ENCODE results near the gene PPP1R9B. TPM values are rescaled to one million over a fixed set of nuclear protein-coding genes. Genes with fewer than 3 reads are reported as not detected.

Gene PPP1R9B
- total and polyA plus RNA-seq, 2 of the 8 experiments (the other 6 are each of a cell fraction or from before 2014, with no cell fraction given): 5.2 to 13.1 TPM

DNA sequence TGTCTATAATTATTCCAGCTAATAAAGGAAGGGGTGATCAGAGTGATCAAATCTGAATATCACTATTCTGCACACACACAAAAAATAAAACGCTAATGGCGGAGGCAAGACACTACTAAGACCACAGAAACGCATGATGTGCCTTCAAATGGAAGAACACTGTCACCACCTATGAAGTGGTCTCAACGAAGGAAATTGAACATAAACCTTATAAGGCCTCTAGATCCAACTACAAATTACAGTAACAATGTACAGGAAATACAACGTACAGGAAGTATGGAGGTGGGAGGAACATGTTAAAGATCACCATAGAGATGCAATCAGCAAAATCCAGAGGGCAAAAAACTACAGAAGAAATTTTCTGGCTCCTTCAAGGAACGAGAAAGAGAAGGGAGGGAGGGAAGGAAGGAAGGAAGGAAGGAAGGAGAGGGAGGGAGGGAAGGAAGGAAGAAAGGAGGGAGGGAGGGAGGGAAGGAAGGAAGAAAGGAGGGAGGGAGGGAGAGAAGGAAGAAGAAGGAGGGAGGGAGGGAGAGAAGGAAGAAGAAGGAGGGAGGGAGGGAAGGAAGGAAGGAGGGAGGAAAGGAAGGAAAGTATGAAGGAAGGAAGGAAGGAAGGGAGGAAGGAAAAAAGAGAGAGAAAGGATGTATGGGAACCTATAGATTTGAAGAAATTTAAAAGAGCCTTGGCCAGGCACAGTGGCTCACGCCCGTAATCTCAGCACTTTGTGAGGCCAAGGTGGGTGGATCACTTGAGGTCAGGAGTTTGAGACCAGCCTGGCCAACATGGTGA is 12.2 kb upstream of the PPP1R9B start:
- Histone ChIP-seq H2BK5ac (ENCODE audit: low read depth, low read length) (no peak overlapping the region), H3K27me3 (replicated peaks in 1 of 4; ENCODE audit: control insufficient read depth in 3 of 4, extremely low read depth in 1 of 4, insufficient read depth in 3 of 4, low read length in 3 of 4) (peaks cover 0 to 6% (median 0%) of the 10 kb centered on the region in 4 experiments; a peak in 2 of 7 replicates), H4K8ac (ENCODE audit: extremely low read depth, insufficient read depth, low read length) (no peak overlapping the region), H2AK5ac (ENCODE audit: low read depth, low read length) (no peak overlapping the region), H3K9ac (replicated peaks in 1 of 4; ENCODE audit: extremely low read depth in 1 of 4, low read depth in 3 of 4, low read length in 3 of 4) (no peak overlapping the region), H3K4ac (replicated peaks; ENCODE audit: insufficient read length, low read depth, low read length) (no peak overlapping the region), H2AFZ (ENCODE audit: low read length) (no peak overlapping the region), H4K5ac (ENCODE audit: insufficient read length, low read depth, low read length) (no peak overlapping the region), H3K9me3 (ENCODE audit: insufficient read depth in 2 of 2, low read depth in 1 of 2, low read length in 1 of 2) (no peaks in the 10 kb centered on the region), H3K23me2 (ENCODE audit: low read depth, low read length) (peaks cover 12% of the 10 kb centered on the region), H3K56ac (replicated peaks; ENCODE audit: insufficient read length, low read depth, low read length) (no peak overlapping the region), H3K4me1 (replicated peaks in 1 of 4; ENCODE audit: control insufficient read depth in 3 of 4, insufficient read depth in 4 of 4, low read length in 3 of 4) (peaks cover 0 to 12% (median 6%) of the 10 kb centered on the region in 4 experiments; a peak in 3 of 7 replicates), H3K4me2 (ENCODE audit: insufficient read depth in 1 of 2, low read depth in 2 of 2, low read length in 2 of 2) (peak overlapping the region in 1 of 2 experiments; percentile 35; a peak in 1 of 4 replicates), H4K20me1 (replicated peaks in 1 of 2; ENCODE audit: control insufficient read depth in 1 of 2, insufficient read depth in 2 of 2, low read length in 2 of 2) (no peaks in the 10 kb centered on the region), H2BK20ac (ENCODE audit: low read length) (no peak overlapping the region), H3K14ac (ENCODE audit: insufficient read length) (no peak overlapping the region), H3K79me2 (ENCODE audit: control insufficient read depth in 1 of 2, insufficient read depth in 2 of 2, low read length in 2 of 2) (no peaks in the 10 kb centered on the region), H3K18ac (ENCODE audit: extremely low read depth, low read length) (no peak overlapping the region), H3K79me1 (ENCODE audit: low read depth, low read length) (no peaks in the 10 kb centered on the region), H2BK15ac (ENCODE audit: low read length) (no peak overlapping the region), H3K4me3 (ENCODE audit: extremely low read depth in 1 of 4, insufficient read depth in 2 of 4, low read depth in 3 of 4, low read length in 4 of 4) (no peak overlapping the region), H3K36me3 (ENCODE audit: control insufficient read depth in 2 of 4, insufficient read depth in 4 of 4, low read length in 3 of 4) (no peaks in the 10 kb centered on the region), H3K23ac (ENCODE audit: insufficient read length) (no peak overlapping the region), H2BK12ac (ENCODE audit: low read depth, low read length) (no peak overlapping the region), H4K91ac (replicated peaks; ENCODE audit: insufficient read length, low read length) (no peak overlapping the region), H3K27ac (ENCODE audit: low read depth, low read length) (no peak overlapping the region), H2BK120ac (replicated peaks; ENCODE audit: low read depth, low read length) (no peak overlapping the region)
- 83% methylated on average over 8 of the region's 8 CpGs; no CpG with 5 or more reads in 1 of the 2 experiments for WGBS, 2 experiments (ENCODE audit: extremely low coverage in 1 of 2, insufficient coverage in 1 of 2, insufficient read length in 1 of 2, insufficient replicate concordance in 2 of 2, low coverage in 1 of 2, low lambda C conversion rate in 2 of 2, missing lambda C conversion rate in 1 of 2)
- ChIA-PET CTCF (ENCODE audit: partially characterized antibody) (interaction anchor here (0.6 to 17.0 kb wide), 39 partner anchors 7 to 400 kb away, joined by 3 to 299 read pairs (median 6); partner anchors contain the start of genes PPP1R9B and SAMD14), POLR2A (ENCODE audit: partially characterized antibody) (interaction anchor here (0.8 to 2.7 kb wide), 2 partner anchors 11 to 37 kb away, joined by 3 to 25 read pairs; no protein-coding TSS in a partner anchor)
- no peak for DNase-seq (ENCODE audit: low read depth in 1 of 2, low spot score in 2 of 2)
- FAIRE-seq: no peak
- TF ChIP-seq TCF12 (IDR thresholded peaks at IDR 0.05; ENCODE audit: low read depth, low read length): no peak
- no peak for TF ChIP-seq SIX5 (IDR thresholded peaks at IDR 0.05; ENCODE audit: low read depth, low read length)
- no peak for TF ChIP-seq MAFK (IDR thresholded peaks at IDR 0.05; ENCODE audit: low read depth, low read length)
- no peak for TF ChIP-seq JUND (IDR thresholded peaks at IDR 0.05; ENCODE audit: low read length)
- no peak for TF ChIP-seq TBP (IDR thresholded peaks at IDR 0.05; ENCODE audit: low read depth, low read length)
- TF ChIP-seq POU5F1 (IDR thresholded peaks at IDR 0.05; ENCODE audit: low read depth, low read length): no peak
- TF ChIP-seq, protein P1, sequence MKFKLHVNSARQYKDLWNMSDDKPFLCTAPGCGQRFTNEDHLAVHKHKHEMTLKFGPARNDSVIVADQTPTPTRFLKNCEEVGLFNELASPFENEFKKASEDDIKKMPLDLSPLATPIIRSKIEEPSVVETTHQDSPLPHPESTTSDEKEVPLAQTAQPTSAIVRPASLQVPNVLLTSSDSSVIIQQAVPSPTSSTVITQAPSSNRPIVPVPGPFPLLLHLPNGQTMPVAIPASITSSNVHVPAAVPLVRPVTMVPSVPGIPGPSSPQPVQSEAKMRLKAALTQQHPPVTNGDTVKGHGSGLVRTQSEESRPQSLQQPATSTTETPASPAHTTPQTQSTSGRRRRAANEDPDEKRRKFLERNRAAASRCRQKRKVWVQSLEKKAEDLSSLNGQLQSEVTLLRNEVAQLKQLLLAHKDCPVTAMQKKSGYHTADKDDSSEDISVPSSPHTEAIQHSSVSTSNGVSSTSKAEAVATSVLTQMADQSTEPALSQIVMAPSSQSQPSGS (IDR thresholded peaks at IDR 0.05; ENCODE audit: low read length): no peak
- TF ChIP-seq GTF2F1 (IDR thresholded peaks at IDR 0.05; ENCODE audit: borderline replicate concordance, low read depth, low read length): no peak
- TF ChIP-seq SP1 (IDR thresholded peaks at IDR 0.05; ENCODE audit: low read depth, low read length): no peak
- TF ChIP-seq, protein P2, sequence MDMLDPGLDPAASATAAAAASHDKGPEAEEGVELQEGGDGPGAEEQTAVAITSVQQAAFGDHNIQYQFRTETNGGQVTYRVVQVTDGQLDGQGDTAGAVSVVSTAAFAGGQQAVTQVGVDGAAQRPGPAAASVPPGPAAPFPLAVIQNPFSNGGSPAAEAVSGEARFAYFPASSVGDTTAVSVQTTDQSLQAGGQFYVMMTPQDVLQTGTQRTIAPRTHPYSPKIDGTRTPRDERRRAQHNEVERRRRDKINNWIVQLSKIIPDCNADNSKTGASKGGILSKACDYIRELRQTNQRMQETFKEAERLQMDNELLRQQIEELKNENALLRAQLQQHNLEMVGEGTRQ (IDR thresholded peaks at IDR 0.05; ENCODE audit: low read length): no peak
